Sigmoid colon (tissue), 7 donors: ENCODE results near the gene ASB18. TPM values are rescaled to one million over a fixed set of nuclear protein-coding genes. Genes with fewer than 3 reads are reported as not detected.
A peak's percentile ranks its signal among the peaks of the same experiment; 100 is the strongest.

Experiments used
- DNase-seq: peaks from one replicate; pipeline ENCODE4 v3.0.0-alpha.2; 2019
- H3K27ac ChIP-seq, 4 donors: fragments of 200-600 bp; sonication (generic); one replicate each; pipeline ENCODE4 v1.5.1; 2016 to 2019; ENCODE audit warnings: mild to moderate bottlenecking in 1 of 4
- H3K27me3 ChIP-seq, 3 donors: fragments of 200-600 bp; sonication (generic); one replicate each; pipeline ENCODE4 v1.5.1; 2019; ENCODE audit warnings: mild to moderate bottlenecking in 1 of 3
- H3K36me3 ChIP-seq, 4 donors: fragments of 200-600 bp; sonication (generic); one replicate each; pipeline ENCODE4 v1.5.1; 2016 to 2019
- H3K4me1 ChIP-seq, 4 donors: fragments of 200-600 bp; sonication (generic); one replicate each; pipeline ENCODE4 v1.5.1; 2017 to 2019
- H3K4me3 ChIP-seq, 4 donors: fragments of 200-600 bp; sonication (generic); one replicate each; pipeline ENCODE4 v1.5.1; 2017 to 2019; ENCODE audit warnings: mild to moderate bottlenecking in 2 of 4, moderate library complexity in 1 of 4
- H3K9me3 ChIP-seq, 4 donors: fragments of 200-600 bp in 3 of 4; sonication (generic) in 3 of 4; one replicate each; pipeline versions ENCODE4 v1.5.1 to v1.6.1; 2013 to 2019
- EP300 ChIP-seq, 4 donors: sonication (generic); formaldehyde crosslinking; IDR thresholded peaks; one replicate each; pipeline ENCODE4 v1.6.1; 2017; ENCODE audit warnings: antibody characterized with exemption in 4 of 4
- POLR2A ChIP-seq, 2 donors: fragments of 450-650 bp; IDR thresholded peaks; one replicate each; pipeline ENCODE4 v1.6.1; 2016; ENCODE audit warnings: antibody characterized with exemption in 2 of 2, mild to moderate bottlenecking in 2 of 2, moderate library complexity in 2 of 2
- POLR2AphosphoS5 ChIP-seq, 4 donors: sonication (generic); formaldehyde crosslinking; IDR thresholded peaks; one replicate each; pipeline ENCODE4 v1.6.1; 2017; ENCODE audit warnings: antibody characterized with exemption in 4 of 4
- WGBS, 2 donors: extraction: QIAGEN DNeasy Blood & Tissue Kit; methylation state at CpG; one replicate each; pipeline ENCODE4 v1.1.7; 2013; 5-methylcytosine and 5-hydroxymethylcytosine counted together
- intact Hi-C: fragments of 100-400 bp; cut with DNase I; formaldehyde crosslinking; loops from one replicate; pipeline ENCODE4 v1.15.1; 2023
- polyA plus RNA-seq, 3 donors: library from polyadenylated mRNA; stranded (reverse); fragments of 200-250 nt; gene quantifications; one replicate each; pipeline ENCODE4 v1.2.3, GENCODE V29; 2013
- total RNA-seq, 4 donors: library from RNA; depleted of rRNA; stranded (reverse); fragments of >200 nt; gene quantifications; one replicate each; pipeline ENCODE4 v1.1.0, GENCODE V29; 2016
- TF ChIP-seq, protein P1 (sequence below), 4 experiments: fragments of 450-650 bp in 3 of 4; fragments of 200-600 bp in 1 of 4; IDR thresholded peaks; one replicate each; pipeline ENCODE4 v1.5.1; 2016 to 2019; ENCODE audit warnings: antibody characterized with exemption in 4 of 4, mild to moderate bottlenecking in 3 of 4, moderate library complexity in 2 of 4
- donor health status: healthy with polysubstance abuse.
- donor health status: Bipolar disorder and iron deficiency.
- donor health status: healthy.

The ASB18 gene
- total and polyA plus RNA-seq, 7 donors, result not detected

DNA sequence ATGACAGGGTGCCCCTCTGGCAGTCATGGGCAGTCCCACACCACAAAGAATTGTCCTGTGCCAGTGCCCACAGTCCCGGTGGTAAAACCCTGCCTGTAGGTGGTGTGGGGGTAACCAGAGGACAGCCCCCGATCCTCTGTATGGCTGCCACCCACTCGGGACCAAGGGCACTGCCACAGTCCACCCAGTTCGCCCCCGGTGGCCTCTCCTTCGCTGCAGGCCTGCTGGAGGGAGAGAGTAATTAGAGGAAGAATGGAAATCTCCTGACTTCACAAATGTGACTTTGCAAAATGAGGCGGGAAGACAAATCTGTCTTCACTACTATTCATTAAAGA, 107.4 kb downstream of the ASB18 start:
- 81 to 85% methylated on average over 7 of the region's 7 CpGs for WGBS, 2 donors
- peaks cover 0 to 9% (median 6%) of the 10 kb centered on the region in 4 donors for H3K9me3 ChIP-seq
- H3K36me3 ChIP-seq, result no peaks in the 10 kb centered on the region
- H3K27ac ChIP-seq, result no peak overlapping the region
- intact Hi-C loops, result no loop called here
- H3K27me3 ChIP-seq, result peaks cover 16 to 45% (median 28%) of the 10 kb centered on the region in 3 donors
- DNase-seq, result no peak
- TF ChIP-seq, protein P1, sequence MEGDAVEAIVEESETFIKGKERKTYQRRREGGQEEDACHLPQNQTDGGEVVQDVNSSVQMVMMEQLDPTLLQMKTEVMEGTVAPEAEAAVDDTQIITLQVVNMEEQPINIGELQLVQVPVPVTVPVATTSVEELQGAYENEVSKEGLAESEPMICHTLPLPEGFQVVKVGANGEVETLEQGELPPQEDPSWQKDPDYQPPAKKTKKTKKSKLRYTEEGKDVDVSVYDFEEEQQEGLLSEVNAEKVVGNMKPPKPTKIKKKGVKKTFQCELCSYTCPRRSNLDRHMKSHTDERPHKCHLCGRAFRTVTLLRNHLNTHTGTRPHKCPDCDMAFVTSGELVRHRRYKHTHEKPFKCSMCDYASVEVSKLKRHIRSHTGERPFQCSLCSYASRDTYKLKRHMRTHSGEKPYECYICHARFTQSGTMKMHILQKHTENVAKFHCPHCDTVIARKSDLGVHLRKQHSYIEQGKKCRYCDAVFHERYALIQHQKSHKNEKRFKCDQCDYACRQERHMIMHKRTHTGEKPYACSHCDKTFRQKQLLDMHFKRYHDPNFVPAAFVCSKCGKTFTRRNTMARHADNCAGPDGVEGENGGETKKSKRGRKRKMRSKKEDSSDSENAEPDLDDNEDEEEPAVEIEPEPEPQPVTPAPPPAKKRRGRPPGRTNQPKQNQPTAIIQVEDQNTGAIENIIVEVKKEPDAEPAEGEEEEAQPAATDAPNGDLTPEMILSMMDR (IDR thresholded peaks at IDR 0.05), result no peak
- no peak for TF ChIP-seq POLR2AphosphoS5 (IDR thresholded peaks at IDR 0.05)
- TF ChIP-seq POLR2A (IDR thresholded peaks at IDR 0.05), result no peak
- no peak for TF ChIP-seq EP300 (IDR thresholded peaks at IDR 0.05)
- peaks cover 0 to 6% (median 0%) of the 10 kb centered on the region in 4 donors for H3K4me1 ChIP-seq
- H3K4me3 ChIP-seq, result no peak overlapping the region

DNA sequence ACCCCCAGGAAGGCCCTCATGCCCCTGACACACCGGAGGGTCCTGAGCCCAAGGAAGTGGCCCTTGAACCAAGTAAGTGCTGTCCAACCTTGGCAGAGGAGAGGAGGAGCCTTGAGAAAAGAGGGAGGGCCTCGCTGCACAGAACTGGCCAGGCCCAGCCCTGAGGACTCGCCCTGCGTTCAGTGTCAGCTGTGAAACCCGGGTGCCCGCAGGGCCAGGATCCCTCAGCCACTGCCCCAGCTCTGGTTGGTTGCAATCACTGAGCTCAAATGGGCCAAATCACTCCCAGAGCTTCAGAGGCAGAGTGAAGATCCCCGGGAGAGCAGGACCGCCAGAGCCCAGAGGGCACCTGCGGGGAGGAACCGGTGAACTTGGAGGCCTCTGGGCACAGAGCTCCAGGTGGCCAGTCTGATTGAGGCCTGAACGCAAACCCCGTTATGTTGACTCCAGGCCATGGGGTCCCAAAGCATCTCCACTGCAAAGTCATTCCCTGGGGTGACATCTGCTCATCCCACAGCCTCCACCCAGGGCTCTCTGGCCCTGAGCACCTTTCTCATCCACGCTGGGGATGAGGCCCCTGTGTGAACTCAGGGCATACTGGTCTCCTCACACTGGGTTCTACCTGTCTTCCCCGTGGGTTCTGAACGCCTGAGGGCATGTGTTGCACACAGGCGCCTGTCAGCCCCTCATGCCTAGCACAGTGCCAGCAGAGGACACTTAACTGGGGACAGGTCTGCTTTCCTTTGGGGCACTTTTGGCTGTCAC, 107.9 kb downstream of the ASB18 start:
- TF ChIP-seq POLR2AphosphoS5 (IDR thresholded peaks at IDR 0.05), result no peak
- TF ChIP-seq, protein P1 (IDR thresholded peaks at IDR 0.05), result no peak
- no peak for TF ChIP-seq POLR2A (IDR thresholded peaks at IDR 0.05)
- TF ChIP-seq EP300 (IDR thresholded peaks at IDR 0.05), result no peak

DNA sequence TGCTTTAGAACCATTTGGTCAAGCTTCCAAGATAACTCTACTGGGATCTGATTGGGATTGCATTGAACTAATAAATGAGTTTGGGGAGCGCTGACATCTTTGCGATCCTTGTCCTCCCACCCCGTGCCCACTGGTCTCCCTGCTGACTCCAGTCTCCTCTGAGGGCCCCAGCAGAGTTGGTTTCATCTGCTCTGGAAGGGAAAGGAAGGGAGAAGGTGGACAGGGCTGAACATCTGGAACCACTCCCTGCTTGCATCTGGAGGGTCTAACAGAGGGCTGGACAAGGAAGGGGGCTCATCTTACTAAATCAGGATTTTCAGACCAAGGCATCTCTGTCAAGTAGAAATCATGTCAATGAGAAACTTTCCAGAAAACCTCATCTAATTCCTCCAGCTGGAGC, 108.8 kb downstream of the ASB18 start:
- Histone ChIP-seq H3K27ac (no peak overlapping the region), H3K27me3 (peaks cover 11 to 35% (median 14%) of the 10 kb centered on the region in 3 donors), H3K36me3 (no peaks in the 10 kb centered on the region), H3K4me1 (peaks cover 0 to 6% (median 0%) of the 10 kb centered on the region in 4 donors), H3K4me3 (no peak overlapping the region), H3K9me3 (peaks cover 0 to 16% (median 9%) of the 10 kb centered on the region in 4 donors)
- WGBS, 2 donors, result 83 to 85% methylated on average over 3 of the region's 3 CpGs
- TF ChIP-seq EP300 (IDR thresholded peaks at IDR 0.05) (no peak), POLR2A (IDR thresholded peaks at IDR 0.05) (no peak), POLR2AphosphoS5 (IDR thresholded peaks at IDR 0.05) (no peak)
- TF ChIP-seq, protein P1 (IDR thresholded peaks at IDR 0.05), result no peak
- DNase-seq, result peak; percentile 11
- intact Hi-C loops, result no loop called here

More for the DNA sequence above, 107.9 kb downstream of the ASB18 start:
- Histone ChIP-seq H3K36me3 (no peaks in the 10 kb centered on the region), H3K9me3 (peaks cover 0 to 12% (median 6%) of the 10 kb centered on the region in 4 donors), H3K27ac (no peak overlapping the region), H3K4me1 (peaks cover 0 to 6% (median 0%) of the 10 kb centered on the region in 4 donors), H3K4me3 (no peak overlapping the region), H3K27me3 (peaks cover 12 to 41% (median 22%) of the 10 kb centered on the region in 3 donors)
- DNase-seq, result peak; percentile 45
- intact Hi-C loops, result no loop called here
- WGBS, 2 donors, result 82 to 86% methylated on average over 16 of the region's 16 CpGs

DNA sequence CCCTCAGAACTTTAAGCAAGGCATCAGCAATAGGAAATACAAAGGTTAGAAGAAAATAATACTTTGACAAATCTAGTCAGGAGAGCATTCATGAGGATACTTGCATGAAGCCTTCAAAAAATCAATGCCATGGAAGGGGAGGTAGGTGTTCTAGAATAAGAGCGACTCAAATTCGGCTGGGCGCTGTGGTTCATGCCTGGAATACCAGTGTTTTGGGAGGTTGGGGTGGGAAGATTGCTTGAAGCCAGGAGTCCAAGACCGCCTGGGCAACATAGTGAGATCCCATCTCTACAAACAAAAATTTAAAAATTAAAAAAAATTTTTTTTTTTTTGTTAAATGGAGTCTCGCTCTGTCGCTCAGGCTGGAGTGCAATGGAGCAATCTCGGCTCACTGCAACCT, 117.8 kb downstream of the ASB18 start:
- WGBS, 2 donors, result 93 to 94% methylated on average over 7 of the region's 7 CpGs
- intact Hi-C loops, result no loop called here
- peaks cover 0 to 7% (median 3%) of the 10 kb centered on the region in 4 donors for H3K9me3 ChIP-seq
- H3K4me3 ChIP-seq, result no peak overlapping the region
- H3K27me3 ChIP-seq, result peaks cover 0 to 50% (median 12%) of the 10 kb centered on the region in 3 donors
- no peaks in the 10 kb centered on the region for H3K36me3 ChIP-seq
- TF ChIP-seq, protein P1 (IDR thresholded peaks at IDR 0.05), result no peak
- TF ChIP-seq POLR2A (IDR thresholded peaks at IDR 0.05) (no peak), EP300 (IDR thresholded peaks at IDR 0.05) (no peak), POLR2AphosphoS5 (IDR thresholded peaks at IDR 0.05) (no peak)
- H3K27ac ChIP-seq, result no peak overlapping the region
- DNase-seq, result peak; percentile 37
- no peaks in the 10 kb centered on the region for H3K4me1 ChIP-seq
